ENCODE measurements around the gene CLCN1.

Gene CLCN1

GRCh38 chr7:143290293-143290692, 25.6 kb upstream of the CLCN1 start:
- no peak for DNase-seq (ENCODE audit: extremely low read depth, low read depth)
- TF ChIP-seq CTCF (IDR thresholded peaks at IDR 0.05; ENCODE audit: low read depth, low read length, missing control alignments): no peak
- H3K4me3 ChIP-seq (replicated peaks; ENCODE audit: low read depth, low read length): peak overlapping the region; percentile 93

- no peak overlapping the region for H3K4me3 ChIP-seq (replicated peaks; ENCODE audit: low read depth, low read length)
- TF ChIP-seq CTCF (IDR thresholded peaks at IDR 0.05; ENCODE audit: low read depth, low read length, missing control alignments): no peak
- no peak for DNase-seq (ENCODE audit: extremely low read depth, low read depth)
These were observed 23.0 kb upstream of the CLCN1 start for GRCh38 chr7:143292876-143293275.

- H3K4me3 ChIP-seq (replicated peaks; ENCODE audit: low read depth, low read length): no peak overlapping the region
- TF ChIP-seq CTCF (IDR thresholded peaks at IDR 0.05; ENCODE audit: low read depth, low read length, missing control alignments): no peak
- DNase-seq (ENCODE audit: extremely low read depth, low read depth): no peak
These were observed 20.0 kb upstream of the CLCN1 start for GRCh38 chr7:143295870-143296269.

- DNase-seq (ENCODE audit: extremely low read depth, low read depth): no peak
- no peak for TF ChIP-seq CTCF (IDR thresholded peaks at IDR 0.05; ENCODE audit: low read depth, low read length, missing control alignments)
- no peak overlapping the region for H3K4me3 ChIP-seq (replicated peaks; ENCODE audit: low read depth, low read length)
These were observed 19.2 kb upstream of the CLCN1 start for GRCh38 chr7:143296686-143297085.

GRCh38 chr7:143299346-143299745, 16.6 kb upstream of the CLCN1 start:
- TF ChIP-seq CTCF (IDR thresholded peaks at IDR 0.05; ENCODE audit: low read depth, low read length, missing control alignments): no peak
- DNase-seq (ENCODE audit: extremely low read depth, low read depth): no peak
- no peak overlapping the region for H3K4me3 ChIP-seq (replicated peaks; ENCODE audit: low read depth, low read length)

- peak; percentile 64 for TF ChIP-seq CTCF (IDR thresholded peaks at IDR 0.05; ENCODE audit: low read depth, low read length, missing control alignments)
- no peak for DNase-seq (ENCODE audit: extremely low read depth, low read depth)
- H3K4me3 ChIP-seq (replicated peaks; ENCODE audit: low read depth, low read length): no peak overlapping the region
These were observed 16.1 kb upstream of the CLCN1 start for GRCh38 chr7:143299840-143300239.
